B cell (primary cell): Measurements from ENCODE around the gene MAP4K5. TPM values are rescaled to one million over a fixed set of nuclear protein-coding genes. Genes with fewer than 3 reads are reported as not detected.
"Not testable (repeated sequence)": the region's sequence is repeated elsewhere in the genome, so short reads cannot be mapped to it uniquely, and the experiment has no call there.

Experiments used
- ATAC-seq: fragments of 200-7000 bp; cut with Tn5 transposase; one replicate; pipeline ENCODE4 v1.10.0; 2021; ENCODE audit warnings: low read depth, mild to moderate bottlenecking, moderate number of reproducible peaks, moderate library complexity
- CTCF ChIA-PET: fragments of 350-600 bp; sonication (Branson Sonifier 250); formaldehyde crosslinking; loops from one replicate; lab custom pipeline; 2021; ENCODE audit warnings: antibody characterized with exemption, inconsistent platforms; lab: Charles Lee
- POLR2A ChIA-PET: fragments of 350-600 bp; sonication (Branson Sonifier 250); formaldehyde crosslinking; loops from one replicate; lab custom pipeline; 2021; ENCODE audit warnings: antibody characterized with exemption; lab: Charles Lee
- DNase-seq: peaks from one replicate; pipeline ENCODE4 v3.0.0; 2013
- H2AFZ ChIP-seq: 2 replicates; pipeline ENCODE4 v1.6.1; 2012; ENCODE audit warnings: mild to moderate bottlenecking, low read depth, low read length; ENCODE audit not compliant: insufficient read depth, poor library complexity, severe bottlenecking
- H3K27ac ChIP-seq, 2 donors: 1 replicate in 1 of 2; 2 replicates in 1 of 2; pipeline ENCODE4 v1.5.1; 2012 to 2013; ENCODE audit warnings: low read length in 2 of 2, mild to moderate bottlenecking in 2 of 2, moderate library complexity in 1 of 2
- H3K27me3 ChIP-seq, 4 experiments: fragments of 200-600 bp in 1 of 4; sonication (generic) in 1 of 4; replicated peaks in 1 of 4; 1 replicate in 2 of 4; 2 replicates in 2 of 4; pipeline versions ENCODE4 v1.6.1 to v1.7.0; 2013 to 2016; ENCODE audit warnings: low read length in 3 of 4, mild to moderate bottlenecking in 2 of 4, mixed read lengths in 1 of 4, moderate library complexity in 1 of 4; ENCODE audit not compliant: insufficient read depth in 4 of 4, control insufficient read depth in 3 of 4; ENCODE audit errors: control extremely low read depth in 1 of 4
- H3K36me3 ChIP-seq, 2 experiments: replicated peaks in 1 of 2; 1 replicate in 1 of 2; 2 replicates in 1 of 2; pipeline versions ENCODE4 v1.6.1 to v1.7.1; 2013; ENCODE audit warnings: low read length in 1 of 2; ENCODE audit not compliant: insufficient read depth in 2 of 2, control insufficient read depth in 1 of 2; ENCODE audit errors: control extremely low read depth in 1 of 2, extremely low read depth in 1 of 2
- H3K4me1 ChIP-seq, 2 donors: fragments of 200-600 bp in 1 of 2; sonication (generic) in 1 of 2; 1 replicate in 1 of 2; 2 replicates in 1 of 2; pipeline versions ENCODE4 v1.5.1 to v1.6.1; 2013 to 2017; ENCODE audit warnings: low read length in 2 of 2; ENCODE audit not compliant: control insufficient read depth in 2 of 2, insufficient read depth in 2 of 2
- H3K4me2 ChIP-seq: replicated peaks from 2 replicates; pipeline ENCODE3; 2012; ENCODE audit warnings: mild to moderate bottlenecking, low read depth, low read length; ENCODE audit not compliant: poor library complexity, severe bottlenecking
- H3K4me3 ChIP-seq, 5 experiments: fragments of 200-600 bp in 1 of 5; sonication (generic) in 1 of 5; 1 replicate in 3 of 5; 2 replicates in 2 of 5; pipeline versions ENCODE4 v1.5.1 to v1.7.0; 2011 to 2016; ENCODE audit warnings: low read length in 4 of 5, mild to moderate bottlenecking in 4 of 5, low read depth in 2 of 5, control low read depth in 1 of 5, moderate library complexity in 1 of 5; ENCODE audit not compliant: insufficient read depth in 1 of 5; ENCODE audit errors: control extremely low read depth in 1 of 5, extremely low read depth in 1 of 5
- H3K79me2 ChIP-seq: fragments of 200-600 bp; sonication (generic); one replicate; pipeline ENCODE4 v1.6.0; 2016; ENCODE audit warnings: low read length; ENCODE audit not compliant: control insufficient read depth, insufficient read depth
- H3K9ac ChIP-seq: fragments of 200-600 bp; sonication (generic); 2 replicates; pipeline ENCODE4 v1.6.1; 2017; ENCODE audit warnings: mild to moderate bottlenecking, low read length, moderate library complexity
- H3K9me3 ChIP-seq, 3 donors: one replicate each; pipeline versions ENCODE4 v1.6.1 to v1.7.1; 2013; ENCODE audit warnings: low read length in 2 of 3; ENCODE audit not compliant: control insufficient read depth in 2 of 3, insufficient read depth in 1 of 3; ENCODE audit errors: control extremely low read depth in 1 of 3
- H4K20me1 ChIP-seq: 2 replicates; pipeline ENCODE4 v1.6.0; 2012; ENCODE audit warnings: mild to moderate bottlenecking, low read length; ENCODE audit not compliant: insufficient read depth, control insufficient read depth, poor library complexity, severe bottlenecking
- H3K27ac Mint-ChIP-seq: one replicate; pipeline ENCODE4 v1.8.0; 2021; ENCODE audit warnings: mixed read lengths
- H3K27me3 Mint-ChIP-seq: one replicate; pipeline ENCODE4 v1.8.0; 2021; ENCODE audit warnings: mixed read lengths
- H3K4me1 Mint-ChIP-seq: one replicate; pipeline ENCODE4 v1.8.0; 2021; ENCODE audit warnings: mixed read lengths
- H3K4me3 Mint-ChIP-seq: one replicate; pipeline ENCODE4 v1.8.0; 2021; ENCODE audit warnings: mixed read lengths
- H3K9me3 Mint-ChIP-seq: one replicate; pipeline ENCODE4 v1.8.0; 2022; ENCODE audit warnings: mixed read lengths; ENCODE audit not compliant: insufficient read depth
- CTCF ChIP-seq: fragments of 200-600 bp; IDR thresholded peaks from one replicate; pipeline ENCODE4 v1.8.0; 2022; ENCODE audit warnings: antibody characterized with exemption, mild to moderate bottlenecking
- EZH2 ChIP-seq: IDR thresholded peaks from 2 replicates; pipeline ENCODE4 v1.6.1; 2012; ENCODE audit warnings: borderline replicate concordance, low read depth, mild to moderate bottlenecking, moderate library complexity, low read length; ENCODE audit not compliant: insufficient read depth, poor library complexity, severe bottlenecking
- WGBS: methylation state at CpG from one replicate; pipeline ENCODE4 v1.1.5; 2013; ENCODE audit warnings: missing lambda C conversion rate; ENCODE audit not compliant: insufficient coverage; 5-methylcytosine and 5-hydroxymethylcytosine counted together
- intact Hi-C: fragments of 100-400 bp; cut with micrococcal nuclease; formaldehyde crosslinking; loops from one replicate; pipeline ENCODE4 v1.10.0; 2022
- polyA plus RNA-seq: library from polyadenylated mRNA; depleted of rRNA; stranded (reverse); fragments of >200 nt; gene quantifications from 2 replicates; pipeline ENCODE4 v1.2.3, GENCODE V29; 2012
- total RNA-seq, 2 donors: library from RNA; stranded (reverse); fragments of 120-200 nt in 1 of 2; gene quantifications; 1 replicate in 1 of 2; 2 replicates in 1 of 2; pipeline versions ENCODE4 v1.2.3 to v1.2.4, GENCODE V29; 2013 to 2022

Gene MAP4K5
- total and polyA plus RNA-seq, 2 donors (not counting 1 experiment from before 2014, with no cell fraction given), result 14.1 to 60.0 TPM

GRCh38 chr14:50539051-50539450, 6.7 kb upstream of the MAP4K5 start:
- POLR2A ChIA-PET, result no interaction called here
- no peak overlapping the region for H3K4me3 ChIP-seq
- Mint-ChIP-seq H3K27me3 (no peaks in the 10 kb centered on the region), H3K27ac (no peak overlapping the region), H3K4me3 (no peak overlapping the region), H3K4me1 (peaks cover 9% of the 10 kb centered on the region), H3K9me3 (peaks cover 4% of the 10 kb centered on the region)
- ATAC-seq (no peak), DNase-seq (no peak)
- H3K27me3 ChIP-seq, result no peaks in the 10 kb centered on the region
- H2AFZ ChIP-seq, result no peak overlapping the region
- H3K9ac ChIP-seq, result no peak overlapping the region
- H3K4me1 ChIP-seq, result peaks cover 0 to under 1% of the 10 kb centered on the region in 2 donors
- intact Hi-C loops, result loop anchor here (10.0 kb wide), 1 partner anchor 954 kb away; the partner anchor contains the start of gene RPS29
- CTCF ChIA-PET, result interaction anchor here (0.9 to 7.8 kb wide), 5 partner anchors 9 to 238 kb away, joined by 3 to 53 read pairs (median 5); no protein-coding TSS in a partner anchor
- H3K79me2 ChIP-seq, result no peaks in the 10 kb centered on the region
- peaks cover 0 to 6% (median 0%) of the 10 kb centered on the region in 3 donors for H3K9me3 ChIP-seq
- TF ChIP-seq CTCF (no peak), EZH2 (no peak)
- H3K27ac ChIP-seq, result no peak overlapping the region
- no peaks in the 10 kb centered on the region for H3K36me3 ChIP-seq
- no peaks in the 10 kb centered on the region for H4K20me1 ChIP-seq
- no peak overlapping the region for H3K4me2 ChIP-seq

DNA sequence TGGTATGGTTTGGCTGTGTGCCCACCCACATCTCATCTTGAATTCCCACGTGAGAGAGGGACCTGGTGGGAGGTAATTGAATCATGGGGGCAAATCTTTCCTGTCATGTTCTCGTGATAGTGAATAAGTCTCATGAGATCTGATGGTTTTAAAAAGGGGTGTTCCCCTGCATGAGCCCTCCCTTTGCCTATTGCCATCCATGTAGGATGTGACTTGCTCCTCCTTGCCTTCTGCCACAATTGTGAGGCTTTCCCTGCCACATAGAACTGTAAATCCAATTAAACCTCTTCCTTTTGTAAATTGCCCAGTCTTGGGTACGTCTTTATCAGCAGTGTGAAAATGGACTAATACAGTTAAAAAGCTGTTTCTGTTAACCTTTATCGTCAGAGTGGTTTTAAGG, 5.7 kb upstream of the MAP4K5 start:
- H3K9me3 ChIP-seq, POLR2A ChIA-PET, H3K9me3 Mint-ChIP-seq, H3K27ac Mint-ChIP-seq, H3K27me3 ChIP-seq, H2AFZ ChIP-seq, H3K9ac ChIP-seq, H4K20me1 ChIP-seq, H3K36me3 ChIP-seq, H3K27ac ChIP-seq, H3K4me3 ChIP-seq, H3K79me2 ChIP-seq, ATAC-seq, H3K4me3 Mint-ChIP-seq, H3K4me2 ChIP-seq, H3K27me3 Mint-ChIP-seq, DNase-seq: not testable (repeated sequence)
- WGBS, result no CpG with 5 or more reads among the region's 4 CpGs
- intact Hi-C loops, result loop anchor here (10.0 kb wide), 1 partner anchor 953 kb away; the partner anchor contains the start of gene RPS29
- H3K4me1 ChIP-seq, result peaks cover 0 to 10% of the 10 kb centered on the region in 2 donors
- peaks cover 15% of the 10 kb centered on the region for H3K4me1 Mint-ChIP-seq
- CTCF ChIA-PET, result interaction anchor here (0.9 to 2.3 kb wide), 2 partner anchors 175 to 236 kb away, joined by 3 to 5 read pairs; no protein-coding TSS in a partner anchor
